Liver (tissue), 9 donors: ENCODE results near the gene PPP2R3A. TPM values are rescaled to one million over a fixed set of nuclear protein-coding genes. Genes with fewer than 3 reads are reported as not detected.

Experiments used
- DNase-seq: peaks from one replicate; pipeline ENCODE4 v3.0.0-alpha.2; 2017; ENCODE audit warnings: low spot score
- H3K27ac ChIP-seq, 2 donors: one replicate each; pipeline ENCODE4 v1.7.0; 2013; ENCODE audit warnings: inconsistent platforms in 2 of 2, low read length in 2 of 2, control low read depth in 1 of 2, low read depth in 1 of 2, mild to moderate bottlenecking in 1 of 2
- H3K27me3 ChIP-seq, 4 donors: one replicate each; pipeline versions ENCODE4 v1.6.1 to v1.7.0; 2013; ENCODE audit warnings: low read length in 3 of 4, inconsistent platforms in 1 of 4, mild to moderate bottlenecking in 1 of 4, moderate library complexity in 1 of 4; ENCODE audit not compliant: control insufficient read depth in 4 of 4, insufficient read depth in 4 of 4
- H3K36me3 ChIP-seq, 4 donors: one replicate each; pipeline versions ENCODE4 v1.6.1 to v1.7.0; 2013; ENCODE audit warnings: low read length in 3 of 4, mild to moderate bottlenecking in 3 of 4, low read depth in 1 of 4, moderate library complexity in 1 of 4; ENCODE audit not compliant: control insufficient read depth in 4 of 4, insufficient read depth in 3 of 4
- H3K4me1 ChIP-seq, 4 donors: one replicate each; pipeline versions ENCODE4 v1.6.1 to v1.7.0; 2013; ENCODE audit warnings: low read length in 3 of 4, mild to moderate bottlenecking in 3 of 4, moderate library complexity in 1 of 4; ENCODE audit not compliant: control insufficient read depth in 4 of 4, insufficient read depth in 4 of 4
- H3K4me3 ChIP-seq, 3 donors: one replicate each; pipeline versions ENCODE4 v1.6.1 to v1.7.0; 2013; ENCODE audit warnings: low read length in 3 of 3, control low read depth in 1 of 3, low read depth in 1 of 3, mild to moderate bottlenecking in 1 of 3
- H3K9ac ChIP-seq, 2 donors: one replicate each; pipeline ENCODE4 v1.7.0; 2013; ENCODE audit warnings: low read length in 2 of 2, mild to moderate bottlenecking in 2 of 2, moderate library complexity in 2 of 2, control low read depth in 1 of 2, low read depth in 1 of 2
- H3K9me3 ChIP-seq, 4 donors: one replicate each; pipeline versions ENCODE4 v1.6.1 to v1.7.0; 2013; ENCODE audit warnings: low read length in 3 of 4; ENCODE audit not compliant: control insufficient read depth in 4 of 4
- ATF3 ChIP-seq: IDR thresholded peaks from 2 replicates; pipeline ENCODE4 v1.6.1; 2016; ENCODE audit warnings: antibody characterized with exemption
- CTCF ChIP-seq: fragments of 150-350 bp; IDR thresholded peaks from 2 replicates; pipeline ENCODE4 v1.5.1; 2017; ENCODE audit warnings: improper control_type of control experiment, low read depth, low read length; ENCODE audit not compliant: missing input control
- EGR1 ChIP-seq, 2 donors: IDR thresholded peaks; 2 replicates each; pipeline ENCODE4 v1.6.1; 2016 to 2018; ENCODE audit warnings: antibody characterized with exemption in 2 of 2, low read depth in 2 of 2
- FOXA1 ChIP-seq: IDR thresholded peaks from 2 replicates; pipeline ENCODE4 v1.6.1; 2016; ENCODE audit warnings: antibody characterized with exemption
- FOXA2 ChIP-seq: IDR thresholded peaks from 2 replicates; pipeline ENCODE4 v1.6.1; 2016; ENCODE audit warnings: antibody characterized with exemption
- GABPA ChIP-seq, 2 donors: IDR thresholded peaks in 1 of 2; conservative IDR thresholded peaks in 1 of 2; 2 replicates each; pipeline ENCODE4 v1.6.1; 2016; ENCODE audit warnings: antibody characterized with exemption in 2 of 2, mild to moderate bottlenecking in 1 of 2, moderate library complexity in 1 of 2
- HNF4A ChIP-seq, 2 donors: conservative IDR thresholded peaks; 2 replicates each; pipeline ENCODE4 v1.6.1; 2016; ENCODE audit warnings: antibody characterized with exemption in 2 of 2, mild to moderate bottlenecking in 2 of 2
- JUND ChIP-seq, 2 donors: IDR thresholded peaks; 2 replicates each; pipeline ENCODE4 v1.6.1; 2016; ENCODE audit warnings: antibody characterized with exemption in 2 of 2
- MAX ChIP-seq: IDR thresholded peaks from 2 replicates; pipeline ENCODE4 v1.6.1; 2016; ENCODE audit warnings: antibody characterized with exemption
- NR2F2 ChIP-seq: IDR thresholded peaks from 2 replicates; pipeline ENCODE4 v1.6.1; 2016; ENCODE audit warnings: antibody characterized with exemption
- RAD21 ChIP-seq, 2 donors: IDR thresholded peaks; 2 replicates each; pipeline ENCODE4 v1.6.1; 2016; ENCODE audit warnings: antibody characterized with exemption in 2 of 2, mild to moderate bottlenecking in 2 of 2
- RXRA ChIP-seq, 2 donors: IDR thresholded peaks; 2 replicates each; pipeline ENCODE4 v1.6.1; 2017 to 2018; ENCODE audit warnings: antibody characterized with exemption in 2 of 2, mild to moderate bottlenecking in 1 of 2
- TAF1 ChIP-seq: conservative IDR thresholded peaks from 2 replicates; pipeline ENCODE4 v1.6.1; 2016; ENCODE audit warnings: antibody characterized with exemption, mild to moderate bottlenecking
- YY1 ChIP-seq: IDR thresholded peaks from 2 replicates; pipeline ENCODE4 v1.6.1; 2016; ENCODE audit warnings: antibody characterized with exemption, mild to moderate bottlenecking
- ZBTB33 ChIP-seq: IDR thresholded peaks from 2 replicates; pipeline ENCODE4 v1.6.1; 2016; ENCODE audit warnings: antibody characterized with exemption
- WGBS: extraction: QIAGEN DNeasy Blood & Tissue Kit; methylation state at CpG from one replicate; pipeline ENCODE4 v1.1.7; 2013; 5-methylcytosine and 5-hydroxymethylcytosine counted together
- polyA plus RNA-seq, 2 donors: library from polyadenylated mRNA; stranded (reverse) in 1 of 2; unstranded in 1 of 2; fragments of 200-250 nt in 1 of 2; fragments of >200 nt in 1 of 2; fragmentation: Nextera tagmentation in 1 of 2; extraction: Ambion mirVana in 1 of 2; gene quantifications; one replicate each; pipeline versions ENCODE4 v1.2.1 to v1.2.3, GENCODE V29; 2013 to 2015
- total RNA-seq, 2 donors: library from RNA; depleted of rRNA; stranded (reverse); fragments of >200 nt; gene quantifications; one replicate each; pipeline ENCODE4 v1.2.3, GENCODE V29; 2014
- donor health status: healthy.
- donor health status: healthy.
- donor health status: healthy.
- donor health status: healthy.
- donor health status: healthy.

The PPP2R3A gene
- total and polyA plus RNA-seq, 4 donors = 0.54 to 3.3 (median 1.6) TPM

GRCh38 chr3:136036306-136036705 is 70.8 kb downstream of the PPP2R3A start (continued):
- TF ChIP-seq CTCF (no peak), FOXA2 (no peak), FOXA1 (no peak), ATF3 (no peak)

- DNase-seq = no peak
Observed at GRCh38 chr3:136038668-136039067, 73.1 kb downstream of the PPP2R3A start.

More at GRCh38 chr3:136038668-136039067, 73.1 kb downstream of the PPP2R3A start:
- Histone ChIP-seq H3K4me3 (no peak overlapping the region), H3K9me3 (no peaks in the 10 kb centered on the region), H3K4me1 (no peaks in the 10 kb centered on the region), H3K9ac (no peak overlapping the region), H3K27me3 (no peaks in the 10 kb centered on the region), H3K36me3 (no peaks in the 10 kb centered on the region), H3K27ac (no peak overlapping the region)
- 88% methylated on average over 2 of the region's 2 CpGs for WGBS
- no peak for TF ChIP-seq ZBTB33
- no peak for TF ChIP-seq CTCF
- TF ChIP-seq RXRA (IDR thresholded peaks at IDR 0.05) = no peak
- TF ChIP-seq RAD21 (IDR thresholded peaks at IDR 0.05) = no peak
- TF ChIP-seq YY1 = no peak
- no peak for TF ChIP-seq MAX
- no peak for TF ChIP-seq JUND (IDR thresholded peaks at IDR 0.05)
- no peak for TF ChIP-seq HNF4A (conservative IDR thresholded peaks at IDR 0.05)
- TF ChIP-seq NR2F2 = no peak
- no peak for TF ChIP-seq EGR1 (IDR thresholded peaks at IDR 0.05; ENCODE audit: low read depth in 2 of 2)
- TF ChIP-seq TAF1 = no peak
- no peak for TF ChIP-seq FOXA1
- TF ChIP-seq GABPA (IDR thresholded peaks at IDR 0.05 in 1 of 2, conservative IDR thresholded peaks at IDR 0.05 in 1 of 2) = no peak
